Neural progenitor cell (in vitro differentiated cells): ENCODE measurements around the gene U2AF2. TPM values are rescaled to one million over a fixed set of nuclear protein-coding genes. Genes with fewer than 3 reads are reported as not detected.

Experiments used
- DNase-seq: peaks from one replicate; pipeline ENCODE4 v3.0.0-alpha.2; 2016; ENCODE audit warnings: low spot score
- H2AFZ ChIP-seq: fragments of 200-600 bp; sonication (generic); replicated peaks from 2 replicates; pipeline ENCODE4 v1.6.1; 2016; ENCODE audit warnings: antibody characterized with exemption
- H3F3A ChIP-seq: fragments of 200-600 bp; sonication (generic); 2 replicates; pipeline ENCODE4 v1.6.1; 2016; ENCODE audit warnings: antibody characterized with exemption, low read depth
- H3K27ac ChIP-seq: fragments of 200-600 bp; sonication (generic); 2 replicates; pipeline ENCODE4 v1.5.1; 2016; ENCODE audit warnings: mild to moderate bottlenecking
- H3K27me3 ChIP-seq: fragments of 200-600 bp; sonication (generic); 2 replicates; pipeline ENCODE4 v1.6.1; 2016; ENCODE audit warnings: mild to moderate bottlenecking, moderate library complexity
- H3K36me3 ChIP-seq: fragments of 200-600 bp; sonication (generic); 2 replicates; pipeline ENCODE4 v1.5.1; 2016
- H3K4me1 ChIP-seq: fragments of 200-600 bp; sonication (generic); 2 replicates; pipeline ENCODE4 v1.6.1; 2016; ENCODE audit warnings: mixed run types
- H3K4me2 ChIP-seq: fragments of 200-600 bp; sonication (generic); 2 replicates; pipeline ENCODE4 v1.6.1; 2016
- H3K4me3 ChIP-seq: fragments of 200-600 bp; sonication (generic); 2 replicates; pipeline ENCODE4 v1.5.1; 2016
- H3K79me2 ChIP-seq: fragments of 200-600 bp; sonication (generic); 2 replicates; pipeline ENCODE4 v1.6.1; 2016; ENCODE audit warnings: low read depth
- H3K9ac ChIP-seq: fragments of 200-600 bp; sonication (generic); 2 replicates; pipeline ENCODE4 v1.6.1; 2016
- H3K9me3 ChIP-seq: fragments of 200-600 bp; sonication (generic); 2 replicates; pipeline ENCODE4 v1.5.1; 2016; ENCODE audit warnings: low read depth
- H4K20me1 ChIP-seq: fragments of 200-600 bp; sonication (generic); 2 replicates; pipeline ENCODE4 v1.6.1; 2016; ENCODE audit warnings: low read depth
- H3K27ac Mint-ChIP-seq: 3 replicates; pipeline ENCODE4 v1.8.0; 2021; ENCODE audit warnings: mixed read lengths
- H3K27me3 Mint-ChIP-seq: 2 replicates; pipeline ENCODE4 v1.8.0; 2022; ENCODE audit warnings: low read depth, mild to moderate bottlenecking, inconsistent platforms, moderate library complexity, mixed read lengths; ENCODE audit not compliant: insufficient read depth
- H3K36me3 Mint-ChIP-seq: 3 replicates; pipeline ENCODE4 v1.8.0; 2021; ENCODE audit warnings: mixed read lengths
- H3K4me1 Mint-ChIP-seq: 3 replicates; pipeline ENCODE4 v1.8.0; 2021; ENCODE audit warnings: mixed read lengths
- H3K4me3 Mint-ChIP-seq: 3 replicates; pipeline ENCODE4 v1.8.0; 2021; ENCODE audit warnings: mild to moderate bottlenecking, moderate library complexity, mixed read lengths
- H3K9me3 Mint-ChIP-seq: 3 replicates; pipeline ENCODE4 v1.8.0; 2020; ENCODE audit warnings: mixed read lengths
- CTCF ChIP-seq: fragments of 200-600 bp; sonication (generic); IDR thresholded peaks from 2 replicates; pipeline ENCODE4 v1.5.1; 2017; ENCODE audit warnings: antibody characterized with exemption, mild to moderate bottlenecking
- EZH2 ChIP-seq: fragments of 200-600 bp; sonication (generic); IDR thresholded peaks from 2 replicates; pipeline ENCODE4 v1.6.1; 2017; ENCODE audit warnings: antibody characterized with exemption, mild to moderate bottlenecking, moderate library complexity
- EZH2phosphoT487 ChIP-seq: fragments of 200-600 bp; sonication (generic); IDR thresholded peaks from 2 replicates; pipeline ENCODE4 v1.6.1; 2017; ENCODE audit warnings: antibody characterized with exemption
- total RNA-seq: library from RNA; depleted of rRNA; stranded (reverse); fragments of >200 nt; gene quantifications from 2 replicates; pipeline ENCODE4 v1.2.3, GENCODE V29; 2015; ENCODE audit warnings: low replicate concordance

The U2AF2 gene
- total RNA-seq, 1 donor from 2014 or later: 124 TPM

GRCh38 chr19:55647732-55648584, 6.9 kb upstream of the U2AF2 start, which contains the start of gene CCDC106:
Gene CCDC106, plus strand, starts transcription at chr19:55648212. Its CDS starts 835 bp downstream, at chr19:55649047.
- H3K4me3 Mint-ChIP-seq: peak within 1 kb of the TSS; percentile 89
- H2AFZ ChIP-seq: peak within 1 kb of the TSS; percentile 95
- no peaks in the 10 kb centered on the region for H3K27me3 ChIP-seq
- peak within 1 kb of the TSS; percentile 72 for H3K9ac ChIP-seq
- TF ChIP-seq EZH2: no peak
- no peak within 1 kb of the TSS for H3K27ac ChIP-seq
- DNase-seq: peak; percentile 90
- peaks cover 53% of the 10 kb centered on the region for H3K79me2 ChIP-seq
- H3K9me3 Mint-ChIP-seq: no peaks in the 10 kb centered on the region
- no peaks in the 10 kb centered on the region for H3K9me3 ChIP-seq
- H3K4me1 ChIP-seq: peaks cover 18% of the 10 kb centered on the region
- peaks cover 34% of the 10 kb centered on the region for H3K4me1 Mint-ChIP-seq
- H3K36me3 ChIP-seq: no peaks in the 10 kb centered on the region
- peaks cover 15% of the 10 kb centered on the region for H3K36me3 Mint-ChIP-seq
- H3K27me3 Mint-ChIP-seq: peaks cover 20% of the 10 kb centered on the region
- H3K4me3 ChIP-seq: peak within 1 kb of the TSS; percentile 98
- no peaks in the 10 kb centered on the region for H4K20me1 ChIP-seq
- peaks cover 23% of the 10 kb centered on the region for H3F3A ChIP-seq
- peak within 1 kb of the TSS; percentile 81 for H3K27ac Mint-ChIP-seq
- H3K4me2 ChIP-seq: peak within 1 kb of the TSS; percentile 86

GRCh38 chr19:55648585-55649267, 6.1 kb upstream of the U2AF2 start:
- Histone ChIP-seq H3K27ac (no peak overlapping the region), H3K4me2 (peak overlapping the region; percentile 86), H3F3A (peaks cover 23% of the 10 kb centered on the region), H3K9ac (peak overlapping the region; percentile 72), H3K27me3 (no peaks in the 10 kb centered on the region), H3K9me3 (no peaks in the 10 kb centered on the region), H3K4me1 (peaks cover 16% of the 10 kb centered on the region), H2AFZ (no peak overlapping the region), H4K20me1 (no peaks in the 10 kb centered on the region), H3K36me3 (no peaks in the 10 kb centered on the region), H3K4me3 (peak overlapping the region; percentile 98), H3K79me2 (peaks cover 45% of the 10 kb centered on the region)
- DNase-seq: no peak
- Mint-ChIP-seq H3K27me3 (peaks cover 18% of the 10 kb centered on the region), H3K4me3 (peak overlapping the region; percentile 86), H3K36me3 (peaks cover 12% of the 10 kb centered on the region), H3K27ac (peak overlapping the region; percentile 74), H3K4me1 (peaks cover 29% of the 10 kb centered on the region), H3K9me3 (no peaks in the 10 kb centered on the region)
- TF ChIP-seq CTCF (no peak), EZH2 (no peak), EZH2phosphoT487 (no peak)

GRCh38 chr19:55649268-55650125, 5.3 kb upstream of the U2AF2 start:
- H4K20me1 ChIP-seq: no peaks in the 10 kb centered on the region
- peaks cover 38% of the 10 kb centered on the region for H3K79me2 ChIP-seq
- H3K27ac ChIP-seq: no peak overlapping the region
- peak overlapping the region; percentile 74 for H3K27ac Mint-ChIP-seq
- no peak for DNase-seq
- no peak overlapping the region for H3K9ac ChIP-seq
- no peaks in the 10 kb centered on the region for H3K9me3 Mint-ChIP-seq
- H3K36me3 Mint-ChIP-seq: peaks cover 12% of the 10 kb centered on the region
- H3K4me1 Mint-ChIP-seq: peaks cover 24% of the 10 kb centered on the region
- TF ChIP-seq EZH2phosphoT487 (no peak), EZH2 (no peak), CTCF (no peak)
- H3K4me1 ChIP-seq: peaks cover 13% of the 10 kb centered on the region
- no peak overlapping the region for H2AFZ ChIP-seq
- peaks cover 15% of the 10 kb centered on the region for H3K27me3 Mint-ChIP-seq
- H3K27me3 ChIP-seq: no peaks in the 10 kb centered on the region
- H3K9me3 ChIP-seq: no peaks in the 10 kb centered on the region
- H3F3A ChIP-seq: peaks cover 28% of the 10 kb centered on the region
- H3K36me3 ChIP-seq: no peaks in the 10 kb centered on the region
- H3K4me3 Mint-ChIP-seq: peak overlapping the region; percentile 86
- peak overlapping the region; percentile 86 for H3K4me2 ChIP-seq
- H3K4me3 ChIP-seq: no peak overlapping the region
